HEK293 (cell line): ENCODE data around the gene ARHGAP36.

Experiments used
- CTCF ChIA-PET: fragments of 350-600 bp; formaldehyde crosslinking; extraction: SDS; loops from one replicate; lab custom pipeline; 2021; ENCODE audit warnings: antibody characterized with exemption; lab: Yijun Ruan, JAX
- POLR2A ChIA-PET: fragments of 300-600 bp; formaldehyde crosslinking; extraction: SDS; loops from one replicate; lab custom pipeline; 2020; ENCODE audit warnings: antibody characterized with exemption, inconsistent platforms; lab: Yijun Ruan, JAX
- H3K27ac ChIP-seq: fragments of 200-500 bp; sonication (Bioruptor generic); 2 replicates; pipeline ENCODE4 v1.5.1; 2014; ENCODE audit warnings: low read depth, low read length, control low read depth, inconsistent platforms; ENCODE audit errors: extremely low read depth
- H3K36me3 ChIP-seq, 2 experiments: fragments of 200-500 bp in 1 of 2; sonication (Bioruptor generic) in 1 of 2; 1 replicate in 1 of 2; 2 replicates in 1 of 2; pipeline ENCODE4 v1.5.1; 2014 to 2017; ENCODE audit warnings: inconsistent platforms in 2 of 2, low read length in 2 of 2; ENCODE audit not compliant: control insufficient read depth in 2 of 2, insufficient read depth in 1 of 2
- H3K4me1 ChIP-seq: fragments of 200-500 bp; sonication (Bioruptor generic); 2 replicates; pipeline ENCODE4 v1.5.1; 2014; ENCODE audit warnings: mild to moderate bottlenecking, low read length, inconsistent platforms; ENCODE audit not compliant: control insufficient read depth, insufficient read depth
- H3K4me3 ChIP-seq: 2 replicates; pipeline ENCODE4 v1.5.1; 2011; ENCODE audit warnings: low read depth, mild to moderate bottlenecking, control low read depth, low read length, moderate library complexity
- H3K9me3 ChIP-seq: fragments of 200-500 bp; sonication (Bioruptor generic); 2 replicates; pipeline ENCODE4 v1.5.1; 2014; ENCODE audit warnings: low read depth, low read length, inconsistent platforms; ENCODE audit not compliant: control insufficient read depth, insufficient read depth
- ATF2 ChIP-seq: fragments of 450-650 bp; formaldehyde crosslinking; IDR thresholded peaks from 2 replicates; pipeline ENCODE4 v1.5.1; 2016; ENCODE audit warnings: missing biosample characterization, missing genetic modification characterization, low read depth
- KLF17 ChIP-seq: fragments of 450-650 bp; formaldehyde crosslinking; IDR thresholded peaks from 2 replicates; pipeline ENCODE4 v1.5.1; 2016; ENCODE audit warnings: missing biosample characterization, missing genetic modification characterization
- SP2 ChIP-seq: fragments of 450-650 bp; formaldehyde crosslinking; IDR thresholded peaks from 2 replicates; pipeline ENCODE4 v1.5.1; 2016; ENCODE audit warnings: missing biosample characterization, missing genetic modification characterization
- ZBTB11 ChIP-seq: fragments of 450-650 bp; formaldehyde crosslinking; conservative IDR thresholded peaks from 2 replicates; pipeline ENCODE4 v1.5.1; 2016; ENCODE audit warnings: low read depth, missing biosample characterization, missing genetic modification characterization
- ZBTB17 ChIP-seq: fragments of 450-650 bp; formaldehyde crosslinking; IDR thresholded peaks from 2 replicates; pipeline ENCODE4 v1.5.1; 2016; ENCODE audit warnings: missing biosample characterization, missing genetic modification characterization
- ZFHX2 ChIP-seq: fragments of 450-650 bp; formaldehyde crosslinking; conservative IDR thresholded peaks from 2 replicates; pipeline ENCODE4 v1.5.1; 2016; ENCODE audit warnings: missing biosample characterization, missing genetic modification characterization
- ZFP69B ChIP-seq: fragments of 450-650 bp; formaldehyde crosslinking; IDR thresholded peaks from 2 replicates; pipeline ENCODE4 v1.5.1; 2016; ENCODE audit warnings: missing biosample characterization, missing genetic modification characterization
- ZNF133 ChIP-seq: fragments of 450-650 bp; formaldehyde crosslinking; IDR thresholded peaks from 2 replicates; pipeline ENCODE4 v1.5.1; 2016; ENCODE audit warnings: missing biosample characterization, missing genetic modification characterization
- ZNF211 ChIP-seq: fragments of 450-650 bp; formaldehyde crosslinking; IDR thresholded peaks from 2 replicates; pipeline ENCODE4 v1.5.1; 2016; ENCODE audit warnings: low read depth, missing biosample characterization, missing genetic modification characterization
- ZNF266 ChIP-seq: fragments of 450-650 bp; formaldehyde crosslinking; IDR thresholded peaks from 2 replicates; pipeline ENCODE4 v1.5.1; 2016; ENCODE audit warnings: missing biosample characterization, missing genetic modification characterization, low read depth
- ZNF335 ChIP-seq: fragments of 450-650 bp; formaldehyde crosslinking; conservative IDR thresholded peaks from 2 replicates; pipeline ENCODE4 v1.5.1; 2016; ENCODE audit warnings: missing biosample characterization, missing genetic modification characterization
- ZNF529 ChIP-seq: fragments of 450-650 bp; formaldehyde crosslinking; IDR thresholded peaks from 2 replicates; pipeline ENCODE4 v1.5.1; 2017; ENCODE audit warnings: missing genetic modification characterization, missing biosample characterization; ENCODE audit not compliant: insufficient replicate concordance
- ZNF548 ChIP-seq: fragments of 450-650 bp; formaldehyde crosslinking; IDR thresholded peaks from 2 replicates; pipeline ENCODE4 v1.5.1; 2016; ENCODE audit warnings: missing biosample characterization, missing genetic modification characterization
- ZNF549 ChIP-seq: fragments of 450-650 bp; IDR thresholded peaks from 2 replicates; pipeline ENCODE4 v1.5.1; 2018; ENCODE audit warnings: missing biosample characterization, missing genetic modification characterization, mild to moderate bottlenecking, inconsistent platforms, moderate library complexity
- ZNF555 ChIP-seq: fragments of 450-650 bp; formaldehyde crosslinking; conservative IDR thresholded peaks from 2 replicates; pipeline ENCODE4 v1.5.1; 2017; ENCODE audit warnings: missing biosample characterization, mild to moderate bottlenecking, missing genetic modification characterization, inconsistent platforms
- ZNF623 ChIP-seq: fragments of 450-650 bp; formaldehyde crosslinking; IDR thresholded peaks from 2 replicates; pipeline ENCODE4 v1.5.1; 2016; ENCODE audit warnings: missing biosample characterization, missing genetic modification characterization
- ZSCAN5A ChIP-seq: fragments of 450-650 bp; formaldehyde crosslinking; IDR thresholded peaks from 2 replicates; pipeline ENCODE4 v1.5.1; 2016; ENCODE audit warnings: missing biosample characterization, missing genetic modification characterization

ARHGAP36 gene

DNA sequence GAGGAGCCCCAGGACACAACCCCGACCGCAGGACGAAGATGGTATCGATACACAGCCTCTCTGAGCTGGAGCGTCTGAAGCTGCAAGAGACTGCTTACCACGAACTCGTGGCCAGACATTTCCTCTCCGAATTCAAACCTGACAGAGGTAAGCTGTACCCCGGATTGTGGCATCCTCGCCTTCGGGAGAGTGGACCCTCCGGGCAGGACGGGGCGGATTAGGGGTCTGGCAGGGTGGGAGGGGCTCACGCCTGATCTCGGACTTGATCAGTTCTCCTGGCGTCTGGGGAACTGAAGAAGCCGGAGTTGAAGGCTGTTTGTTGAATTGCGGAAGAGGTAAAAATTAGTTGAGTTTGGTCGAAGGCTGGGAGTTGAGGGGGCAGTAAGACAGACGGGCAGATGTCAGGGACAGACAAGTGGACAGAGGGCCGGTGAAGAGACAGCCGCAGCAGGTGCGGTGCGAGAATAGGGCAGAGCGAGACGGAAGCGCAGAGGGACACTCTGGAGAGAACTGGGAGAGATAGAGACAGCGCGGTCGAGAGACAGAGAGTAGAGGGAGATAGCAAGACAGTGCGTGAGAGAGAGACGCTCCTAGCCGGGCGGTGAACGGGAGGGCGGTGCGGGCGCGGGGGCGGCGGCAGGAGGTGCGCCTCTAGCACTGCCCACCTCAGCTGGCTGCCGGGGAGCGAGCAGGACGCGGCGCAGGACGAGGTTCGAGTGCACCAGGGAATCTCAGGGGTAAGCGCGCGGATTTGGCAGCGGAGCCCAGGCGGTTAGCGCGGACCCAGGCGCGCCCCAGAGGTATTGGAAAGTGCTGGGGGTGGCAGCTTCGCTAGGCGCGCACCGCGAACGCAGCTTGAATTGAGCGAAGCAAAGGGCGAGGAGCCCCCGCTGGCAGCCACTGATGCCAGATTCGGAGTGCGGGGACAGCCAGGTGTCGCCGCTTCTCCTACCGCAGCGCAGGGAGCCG, 23.9 kb downstream of the ARHGAP36 start:
- peak overlapping the region; percentile 6; the same call in 1 of the 2 replicates for H3K4me3 ChIP-seq
- CTCF ChIA-PET: no interaction called here
- no peak overlapping the region for H3K27ac ChIP-seq
- H3K4me1 ChIP-seq: no peaks in the 10 kb centered on the region
- H3K36me3 ChIP-seq: no peaks in the 10 kb centered on the region
- POLR2A ChIA-PET: no interaction called here
- peak; percentile 46; the same call in 1 of the 2 replicates for TF ChIP-seq ZBTB17 (tag by site-specific recombination)
- no peak for TF ChIP-seq ZFP69B (tag by site-specific recombination)
- peak; percentile 36; the same call in 1 of the 2 replicates for TF ChIP-seq ZFHX2 (tag by site-specific recombination)
- H3K9me3 ChIP-seq: no peaks in the 10 kb centered on the region

- Histone ChIP-seq H3K27ac (no peak overlapping the region), H3K4me3 (no peak overlapping the region), H3K9me3 (no peaks in the 10 kb centered on the region), H3K4me1 (no peaks in the 10 kb centered on the region), H3K36me3 (no peaks in the 10 kb centered on the region)
- POLR2A ChIA-PET: interaction anchor here (0.5 kb wide), 1 partner anchor 341 kb away, joined by 5 read pairs; no protein-coding TSS in a partner anchor
- TF ChIP-seq ZSCAN5A (tag by site-specific recombination) (no peak), ZNF529 (tag by site-specific recombination) (no peak), ZNF548 (no peak)
- CTCF ChIA-PET: interaction anchor here (1.2 kb wide), 1 partner anchor 592 kb away, joined by 3 read pairs; no protein-coding TSS in a partner anchor
Measured at GRCh38 chrX:131083510-131084142, 25.5 kb downstream of the ARHGAP36 start.

GRCh38 chrX:131084145-131084544, 26.0 kb downstream of the ARHGAP36 start:
- Histone ChIP-seq H3K36me3 (no peaks in the 10 kb centered on the region), H3K4me3 (no peak overlapping the region)
- TF ChIP-seq ZNF266 (tag by site-specific recombination) (no peak), KLF17 (tag by site-specific recombination) (no peak)
- TF ChIP-seq, all 188 proteins: peak for 0
- Histone ChIP-seq H3K27ac (no peak overlapping the region), H3K9me3 (no peaks in the 10 kb centered on the region), H3K4me1 (no peaks in the 10 kb centered on the region)
- CTCF ChIA-PET: interaction anchor here (1.2 kb wide), 1 partner anchor 592 kb away, joined by 3 read pairs; no protein-coding TSS in a partner anchor
- POLR2A ChIA-PET: interaction anchor here (0.5 kb wide), 1 partner anchor 342 kb away, joined by 5 read pairs; no protein-coding TSS in a partner anchor

- ChIA-PET POLR2A (no interaction called here), CTCF (no interaction called here)
- Histone ChIP-seq H3K36me3 (no peaks in the 10 kb centered on the region), H3K27ac (no peak overlapping the region), H3K9me3 (no peaks in the 10 kb centered on the region), H3K4me1 (no peaks in the 10 kb centered on the region), H3K4me3 (no peak overlapping the region)
- no peak for TF ChIP-seq ZBTB11 (tag by site-specific recombination)
- no peak for TF ChIP-seq ATF2 (tag by site-specific recombination)
- no peak for TF ChIP-seq ZNF549 (tag by site-specific recombination)
- no peak for TF ChIP-seq ZNF133 (tag by site-specific recombination)
- TF ChIP-seq ZNF623 (tag by site-specific recombination): no peak
- TF ChIP-seq SP2 (tag by site-specific recombination): no peak
- TF ChIP-seq ZNF335 (tag by site-specific recombination): no peak
- no peak for TF ChIP-seq ZNF555 (tag by site-specific recombination)
- no peak for TF ChIP-seq ZNF211 (tag by site-specific recombination)
Measured at GRCh38 chrX:131136776-131137175, 78.6 kb downstream of the ARHGAP36 start.
